ENCODE measurements around the gene VTI1A.

DNA sequence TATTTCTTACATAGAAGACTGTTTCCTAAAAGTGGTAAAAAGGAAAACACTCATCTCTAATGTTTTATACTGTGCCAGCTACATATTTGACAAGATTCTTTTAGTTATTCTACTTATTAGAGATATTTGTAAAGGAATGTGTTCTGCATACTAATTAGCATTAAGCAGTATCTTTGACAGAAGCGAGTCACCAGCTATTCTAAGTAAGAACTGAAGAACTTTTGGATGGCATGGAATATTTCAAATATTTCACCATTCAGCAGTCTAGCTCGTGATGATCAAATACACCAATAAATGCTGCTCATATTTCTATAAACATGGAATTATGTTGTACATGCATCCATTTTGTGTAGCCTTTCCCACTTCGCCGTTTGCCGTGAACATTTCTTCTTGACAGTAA lies 261.4 kb downstream of the VTI1A start:
- TF ChIP-seq RAD21 (IDR thresholded peaks at IDR 0.05) = no peak
- TF ChIP-seq, protein P1, sequence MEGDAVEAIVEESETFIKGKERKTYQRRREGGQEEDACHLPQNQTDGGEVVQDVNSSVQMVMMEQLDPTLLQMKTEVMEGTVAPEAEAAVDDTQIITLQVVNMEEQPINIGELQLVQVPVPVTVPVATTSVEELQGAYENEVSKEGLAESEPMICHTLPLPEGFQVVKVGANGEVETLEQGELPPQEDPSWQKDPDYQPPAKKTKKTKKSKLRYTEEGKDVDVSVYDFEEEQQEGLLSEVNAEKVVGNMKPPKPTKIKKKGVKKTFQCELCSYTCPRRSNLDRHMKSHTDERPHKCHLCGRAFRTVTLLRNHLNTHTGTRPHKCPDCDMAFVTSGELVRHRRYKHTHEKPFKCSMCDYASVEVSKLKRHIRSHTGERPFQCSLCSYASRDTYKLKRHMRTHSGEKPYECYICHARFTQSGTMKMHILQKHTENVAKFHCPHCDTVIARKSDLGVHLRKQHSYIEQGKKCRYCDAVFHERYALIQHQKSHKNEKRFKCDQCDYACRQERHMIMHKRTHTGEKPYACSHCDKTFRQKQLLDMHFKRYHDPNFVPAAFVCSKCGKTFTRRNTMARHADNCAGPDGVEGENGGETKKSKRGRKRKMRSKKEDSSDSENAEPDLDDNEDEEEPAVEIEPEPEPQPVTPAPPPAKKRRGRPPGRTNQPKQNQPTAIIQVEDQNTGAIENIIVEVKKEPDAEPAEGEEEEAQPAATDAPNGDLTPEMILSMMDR (IDR thresholded peaks at IDR 0.05; ENCODE audit: low read depth, low read length, missing input control) = no peak
- TF ChIP-seq, protein P2, sequence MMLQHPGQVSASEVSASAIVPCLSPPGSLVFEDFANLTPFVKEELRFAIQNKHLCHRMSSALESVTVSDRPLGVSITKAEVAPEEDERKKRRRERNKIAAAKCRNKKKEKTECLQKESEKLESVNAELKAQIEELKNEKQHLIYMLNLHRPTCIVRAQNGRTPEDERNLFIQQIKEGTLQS (IDR thresholded peaks at IDR 0.05) = no peak
- TF ChIP-seq HNF4A (conservative IDR thresholded peaks at IDR 0.05) = no peak
- TF ChIP-seq EGR1 (IDR thresholded peaks at IDR 0.05; ENCODE audit: low read depth in 2 of 2) = no peak

Measured in liver (tissue), 3 donors.